HG03432 (cell line): ENCODE results near the gene TEKT5.
"Not testable (repeated sequence)": the region's sequence is repeated elsewhere in the genome, so short reads cannot be mapped to it uniquely, and the experiment has no call there.

Source experiments
- ATAC-seq: cut with Tn5 transposase; IDR thresholded peaks from one replicate; pipeline ENCODE4 v1.9.1; 2021; ENCODE audit warnings: mild to moderate bottlenecking, moderate library complexity; ENCODE audit not compliant: unreplicated experiment

TEKT5 gene

GRCh38 chr16:10685709-10686108, 9.0 kb downstream of the TEKT5 start:
- no peak for ATAC-seq

- ATAC-seq: no peak
These were observed 10.1 kb downstream of the TEKT5 start for GRCh38 chr16:10684511-10685151.

GRCh38 chr16:10683170-10683569, 11.6 kb downstream of the TEKT5 start:
- no peak for ATAC-seq

DNA sequence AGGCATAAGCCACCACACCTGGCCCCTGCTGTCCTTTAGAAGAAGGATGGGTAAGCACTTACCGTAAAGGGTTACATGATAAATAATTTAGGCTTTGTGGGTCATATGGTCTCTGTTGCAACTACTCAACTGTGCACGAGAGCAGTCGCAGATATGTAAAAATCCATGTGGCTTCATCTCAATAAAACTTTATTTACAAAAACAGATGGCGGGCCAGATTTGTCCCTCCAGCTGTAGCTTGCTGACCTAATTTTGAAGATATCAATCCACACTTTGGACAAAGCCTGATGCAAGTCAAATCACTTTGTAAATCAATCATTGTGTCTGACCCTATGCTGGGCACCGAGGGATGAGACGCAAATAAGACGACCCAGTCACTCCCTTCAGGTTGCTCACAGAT, 12.1 kb downstream of the TEKT5 start:
- ATAC-seq: no peak

- no peak for ATAC-seq
These were observed 13.1 kb downstream of the TEKT5 start for GRCh38 chr16:10681310-10682308.

- ATAC-seq: no peak
These were observed 14.8 kb downstream of the TEKT5 start for GRCh38 chr16:10679921-10680320.

GRCh38 chr16:10679441-10679840, 15.3 kb downstream of the TEKT5 start:
- ATAC-seq: not testable (repeated sequence)

- no peak for ATAC-seq
These were observed 16.1 kb downstream of the TEKT5 start for GRCh38 chr16:10678655-10679054.

GRCh38 chr16:10676284-10676683, 18.4 kb downstream of the TEKT5 start:
- ATAC-seq: no peak

- no peak for ATAC-seq
These were observed 18.9 kb downstream of the TEKT5 start for GRCh38 chr16:10675861-10676260.

- ATAC-seq: no peak
These were observed 19.5 kb downstream of the TEKT5 start for GRCh38 chr16:10675216-10675615.

- ATAC-seq: no peak
These were observed 23.0 kb downstream of the TEKT5 start for GRCh38 chr16:10671729-10672128.

DNA sequence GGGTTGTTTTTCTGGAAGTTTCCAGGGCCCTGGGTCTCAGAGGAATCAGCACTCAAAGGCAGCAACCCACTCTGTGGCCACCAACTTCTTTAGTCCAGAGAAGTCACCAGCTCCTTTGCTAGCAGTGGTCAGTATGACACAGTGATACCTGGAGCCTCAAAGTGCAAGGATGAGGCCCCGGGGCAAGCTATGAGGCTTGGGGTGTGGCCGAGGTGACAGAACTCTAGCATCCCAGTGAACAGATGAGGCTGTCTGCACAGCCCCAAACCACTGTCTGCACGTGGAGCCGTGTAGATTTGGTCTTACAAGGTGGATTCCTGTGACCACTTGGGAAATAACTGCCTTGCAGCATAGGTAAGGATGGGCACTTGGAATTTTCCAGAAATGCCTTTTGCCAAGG, 24.9 kb downstream of the TEKT5 start:
- no peak for ATAC-seq

GRCh38 chr16:10668322-10669045, 26.2 kb downstream of the TEKT5 start:
- no peak for ATAC-seq

DNA sequence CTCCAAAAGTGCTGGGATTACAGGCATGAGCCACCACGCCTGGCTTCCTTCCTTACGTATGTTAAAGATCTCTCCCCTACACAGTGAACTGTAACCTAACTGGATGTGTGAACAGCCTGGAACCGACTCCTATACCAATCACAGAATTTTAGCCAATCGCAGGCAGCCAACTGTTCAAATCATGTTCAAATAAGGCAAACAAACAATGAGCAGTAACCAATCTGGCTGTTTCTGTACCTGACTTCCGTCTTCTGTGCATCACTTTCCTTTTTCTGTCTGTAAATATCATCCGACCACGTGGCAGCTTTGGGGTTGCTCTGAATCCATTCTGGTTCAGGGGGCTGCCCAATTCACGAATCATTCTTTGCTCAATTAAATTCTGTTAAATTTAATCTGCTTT, 27.5 kb downstream of the TEKT5 start:
- ATAC-seq: no peak

GRCh38 chr16:10666291-10666690, 28.4 kb downstream of the TEKT5 start:
- no peak for ATAC-seq

- no peak for ATAC-seq
These were observed 29.6 kb downstream of the TEKT5 start for GRCh38 chr16:10665166-10665565.

GRCh38 chr16:10664720-10665126, 30.0 kb downstream of the TEKT5 start:
- no peak for ATAC-seq

DNA sequence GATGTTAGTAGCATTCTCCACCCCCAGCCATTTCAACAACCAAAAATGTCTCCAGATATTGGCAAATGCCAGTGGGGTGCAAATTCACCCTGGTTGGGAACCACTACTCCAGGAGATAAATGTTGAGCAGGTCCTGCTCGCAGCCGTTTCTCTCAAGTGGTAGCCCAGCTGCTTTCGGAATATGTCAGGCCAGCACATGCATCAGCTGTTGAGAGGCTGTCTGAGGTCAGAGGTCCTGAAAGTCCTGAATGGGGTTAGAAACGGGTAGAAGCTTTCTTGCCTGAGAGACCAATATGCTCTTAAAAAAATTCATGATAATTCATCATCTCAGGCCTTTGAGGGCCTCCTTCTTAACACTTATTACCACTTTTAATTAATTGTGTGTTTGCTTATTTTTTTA, 31.0 kb downstream of the TEKT5 start:
- ATAC-seq: no peak

- ATAC-seq: no peak
These were observed 31.6 kb downstream of the TEKT5 start for GRCh38 chr16:10663146-10663545.

GRCh38 chr16:10662212-10662611, 32.5 kb downstream of the TEKT5 start:
- ATAC-seq: no peak
